Neural progenitor cell (in vitro differentiated cells): Measurements from ENCODE around the gene BTAF1. TPM values are rescaled to one million over a fixed set of nuclear protein-coding genes. Genes with fewer than 3 reads are reported as not detected.

Source experiments
- DNase-seq: peaks from one replicate; pipeline ENCODE4 v3.0.0-alpha.2; 2016; ENCODE audit warnings: low spot score
- H2AFZ ChIP-seq: fragments of 200-600 bp; sonication (generic); replicated peaks from 2 replicates; pipeline ENCODE4 v1.6.1; 2016; ENCODE audit warnings: antibody characterized with exemption
- H3F3A ChIP-seq: fragments of 200-600 bp; sonication (generic); 2 replicates; pipeline ENCODE4 v1.6.1; 2016; ENCODE audit warnings: antibody characterized with exemption, low read depth
- H3K27ac ChIP-seq: fragments of 200-600 bp; sonication (generic); 2 replicates; pipeline ENCODE4 v1.5.1; 2016; ENCODE audit warnings: mild to moderate bottlenecking
- H3K27me3 ChIP-seq: fragments of 200-600 bp; sonication (generic); 2 replicates; pipeline ENCODE4 v1.6.1; 2016; ENCODE audit warnings: mild to moderate bottlenecking, moderate library complexity
- H3K36me3 ChIP-seq: fragments of 200-600 bp; sonication (generic); 2 replicates; pipeline ENCODE4 v1.5.1; 2016
- H3K4me1 ChIP-seq: fragments of 200-600 bp; sonication (generic); 2 replicates; pipeline ENCODE4 v1.6.1; 2016; ENCODE audit warnings: mixed run types
- H3K4me2 ChIP-seq: fragments of 200-600 bp; sonication (generic); 2 replicates; pipeline ENCODE4 v1.6.1; 2016
- H3K4me3 ChIP-seq: fragments of 200-600 bp; sonication (generic); 2 replicates; pipeline ENCODE4 v1.5.1; 2016
- H3K79me2 ChIP-seq: fragments of 200-600 bp; sonication (generic); 2 replicates; pipeline ENCODE4 v1.6.1; 2016; ENCODE audit warnings: low read depth
- H3K9ac ChIP-seq: fragments of 200-600 bp; sonication (generic); 2 replicates; pipeline ENCODE4 v1.6.1; 2016
- H3K9me3 ChIP-seq: fragments of 200-600 bp; sonication (generic); 2 replicates; pipeline ENCODE4 v1.5.1; 2016; ENCODE audit warnings: low read depth
- H4K20me1 ChIP-seq: fragments of 200-600 bp; sonication (generic); 2 replicates; pipeline ENCODE4 v1.6.1; 2016; ENCODE audit warnings: low read depth
- H3K27ac Mint-ChIP-seq: 3 replicates; pipeline ENCODE4 v1.8.0; 2021; ENCODE audit warnings: mixed read lengths
- H3K27me3 Mint-ChIP-seq: 2 replicates; pipeline ENCODE4 v1.8.0; 2022; ENCODE audit warnings: low read depth, mild to moderate bottlenecking, inconsistent platforms, moderate library complexity, mixed read lengths; ENCODE audit not compliant: insufficient read depth
- H3K36me3 Mint-ChIP-seq: 3 replicates; pipeline ENCODE4 v1.8.0; 2021; ENCODE audit warnings: mixed read lengths
- H3K4me1 Mint-ChIP-seq: 3 replicates; pipeline ENCODE4 v1.8.0; 2021; ENCODE audit warnings: mixed read lengths
- H3K4me3 Mint-ChIP-seq: 3 replicates; pipeline ENCODE4 v1.8.0; 2021; ENCODE audit warnings: mild to moderate bottlenecking, moderate library complexity, mixed read lengths
- H3K9me3 Mint-ChIP-seq: 3 replicates; pipeline ENCODE4 v1.8.0; 2020; ENCODE audit warnings: mixed read lengths
- CTCF ChIP-seq: fragments of 200-600 bp; sonication (generic); IDR thresholded peaks from 2 replicates; pipeline ENCODE4 v1.5.1; 2017; ENCODE audit warnings: antibody characterized with exemption, mild to moderate bottlenecking
- EZH2 ChIP-seq: fragments of 200-600 bp; sonication (generic); IDR thresholded peaks from 2 replicates; pipeline ENCODE4 v1.6.1; 2017; ENCODE audit warnings: antibody characterized with exemption, mild to moderate bottlenecking, moderate library complexity
- EZH2phosphoT487 ChIP-seq: fragments of 200-600 bp; sonication (generic); IDR thresholded peaks from 2 replicates; pipeline ENCODE4 v1.6.1; 2017; ENCODE audit warnings: antibody characterized with exemption
- total RNA-seq: library from RNA; depleted of rRNA; stranded (reverse); fragments of >200 nt; gene quantifications from 2 replicates; pipeline ENCODE4 v1.2.3, GENCODE V29; 2015; ENCODE audit warnings: low replicate concordance

The BTAF1 gene
- 87.3 and 127 TPM in 2 replicates for total RNA-seq

GRCh38 chr10:91923371-91924211 lies at the start of gene BTAF1:
TSS of gene BTAF1 (plus strand) at chr10:91923770. CDS start at chr10:91924077, 307 bp downstream.
- peaks cover 27% of the 10 kb centered on the region for H3K4me1 Mint-ChIP-seq
- H3K27me3 Mint-ChIP-seq, result peaks cover 3% of the 10 kb centered on the region
- H3K36me3 Mint-ChIP-seq, result peaks cover 12% of the 10 kb centered on the region
- H3K27ac Mint-ChIP-seq, result peak within 1 kb of the TSS; percentile 99
- peaks cover 21% of the 10 kb centered on the region for H3F3A ChIP-seq
- H3K79me2 ChIP-seq, result peaks cover 51% of the 10 kb centered on the region
- H4K20me1 ChIP-seq, result peaks cover 37% of the 10 kb centered on the region
- peak within 1 kb of the TSS; percentile 90 for H3K9ac ChIP-seq
- H3K4me3 ChIP-seq, result peak within 1 kb of the TSS; percentile 82
- peaks cover 13% of the 10 kb centered on the region for H3K4me1 ChIP-seq
- no peaks in the 10 kb centered on the region for H3K9me3 Mint-ChIP-seq
- H3K4me2 ChIP-seq, result peak within 1 kb of the TSS; percentile 97
- H3K9me3 ChIP-seq, result no peaks in the 10 kb centered on the region
- TF ChIP-seq EZH2 (peak; percentile 27), EZH2phosphoT487 (no peak)
- H2AFZ ChIP-seq, result peak within 1 kb of the TSS; percentile 92
- peak within 1 kb of the TSS; percentile 96 for H3K4me3 Mint-ChIP-seq
- peak within 1 kb of the TSS; percentile 90 for H3K27ac ChIP-seq
- peak; percentile 97 for DNase-seq
- H3K36me3 ChIP-seq, result no peaks in the 10 kb centered on the region
- no peaks in the 10 kb centered on the region for H3K27me3 ChIP-seq

DNA sequence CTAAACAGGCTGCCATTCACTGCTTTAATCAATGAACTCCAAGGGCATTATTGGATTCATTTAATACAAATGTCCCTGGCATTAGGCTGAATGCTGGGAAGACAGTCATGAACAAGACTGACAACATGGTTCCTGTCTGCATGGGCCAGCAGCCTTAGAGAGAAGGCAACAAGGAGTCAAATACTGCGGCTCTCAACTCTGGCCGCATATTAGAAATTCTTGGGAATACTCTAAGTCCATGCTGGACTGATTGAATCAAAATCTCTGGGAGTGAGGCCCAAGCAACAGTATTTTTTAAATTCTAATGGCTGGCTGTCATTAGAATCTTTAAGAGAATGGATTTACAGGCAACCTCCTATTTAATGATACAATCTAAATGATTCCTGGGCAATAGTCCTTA lies 48.4 kb upstream of the BTAF1 start:
- no peak overlapping the region for H3K27ac Mint-ChIP-seq
- no peaks in the 10 kb centered on the region for H3K79me2 ChIP-seq

DNA sequence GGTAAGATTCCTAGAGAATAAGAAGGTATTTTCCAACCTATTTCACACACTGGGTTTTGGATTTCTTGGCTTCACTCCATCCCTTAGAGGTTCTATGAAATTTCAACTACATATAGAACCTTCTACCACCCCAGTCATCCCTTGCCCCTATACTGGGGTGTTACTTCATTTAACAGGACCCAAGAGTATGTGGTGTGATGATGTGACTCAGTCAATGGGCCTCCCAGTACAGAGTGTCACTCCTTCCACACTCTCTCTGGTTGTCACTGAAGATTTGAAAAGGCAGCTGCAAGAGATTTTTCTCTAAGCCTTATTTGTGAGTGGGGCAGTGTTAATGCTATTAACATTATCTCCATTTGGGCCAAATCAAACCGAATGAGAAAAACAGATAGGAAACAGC lies 47.8 kb upstream of the BTAF1 start:
- Histone ChIP-seq H3K4me3 (no peak overlapping the region), H2AFZ (no peak overlapping the region), H4K20me1 (peaks cover 7% of the 10 kb centered on the region), H3K9me3 (no peaks in the 10 kb centered on the region), H3K79me2 (no peaks in the 10 kb centered on the region), H3K27me3 (peaks cover 19% of the 10 kb centered on the region), H3F3A (peaks cover 44% of the 10 kb centered on the region), H3K36me3 (no peaks in the 10 kb centered on the region), H3K4me1 (peaks cover 27% of the 10 kb centered on the region), H3K27ac (no peak overlapping the region), H3K4me2 (no peak overlapping the region), H3K9ac (no peak overlapping the region)
- no peaks in the 10 kb centered on the region for H3K9me3 Mint-ChIP-seq
- peaks cover 6% of the 10 kb centered on the region for H3K27me3 Mint-ChIP-seq
- no peak for DNase-seq
- no peaks in the 10 kb centered on the region for H3K36me3 Mint-ChIP-seq
- TF ChIP-seq EZH2 (no peak), CTCF (no peak), EZH2phosphoT487 (no peak)
- H3K4me1 Mint-ChIP-seq, result peaks cover 26% of the 10 kb centered on the region
- peak overlapping the region; percentile 69 for H3K27ac Mint-ChIP-seq
- H3K4me3 Mint-ChIP-seq, result no peak overlapping the region

More for the DNA sequence above, 48.4 kb upstream of the BTAF1 start:
- no peak for TF ChIP-seq EZH2
- no peak for TF ChIP-seq EZH2phosphoT487
- TF ChIP-seq CTCF, result no peak
- Histone ChIP-seq H3K9ac (no peak overlapping the region), H3K4me1 (peaks cover 21% of the 10 kb centered on the region), H3K27ac (no peak overlapping the region), H3K36me3 (no peaks in the 10 kb centered on the region), H4K20me1 (peaks cover 7% of the 10 kb centered on the region), H3F3A (peaks cover 37% of the 10 kb centered on the region), H2AFZ (no peak overlapping the region), H3K27me3 (peaks cover 18% of the 10 kb centered on the region), H3K4me2 (no peak overlapping the region), H3K4me3 (no peak overlapping the region), H3K9me3 (no peaks in the 10 kb centered on the region)
- peaks cover 6% of the 10 kb centered on the region for H3K27me3 Mint-ChIP-seq
- H3K4me1 Mint-ChIP-seq, result peaks cover 20% of the 10 kb centered on the region
- H3K4me3 Mint-ChIP-seq, result no peak overlapping the region
- no peaks in the 10 kb centered on the region for H3K36me3 Mint-ChIP-seq
- DNase-seq, result no peak
- no peaks in the 10 kb centered on the region for H3K9me3 Mint-ChIP-seq
